B cell (primary cell): ENCODE data around the gene MROH7.

Experiments used
- CTCF ChIP-seq: fragments of 200-600 bp; IDR thresholded peaks from one replicate; pipeline ENCODE4 v1.8.0; 2022; ENCODE audit warnings: antibody characterized with exemption, mild to moderate bottlenecking
- EZH2 ChIP-seq: IDR thresholded peaks from 2 replicates; pipeline ENCODE4 v1.6.1; 2012; ENCODE audit warnings: borderline replicate concordance, low read depth, mild to moderate bottlenecking, moderate library complexity, low read length; ENCODE audit not compliant: insufficient read depth, poor library complexity, severe bottlenecking

DNA sequence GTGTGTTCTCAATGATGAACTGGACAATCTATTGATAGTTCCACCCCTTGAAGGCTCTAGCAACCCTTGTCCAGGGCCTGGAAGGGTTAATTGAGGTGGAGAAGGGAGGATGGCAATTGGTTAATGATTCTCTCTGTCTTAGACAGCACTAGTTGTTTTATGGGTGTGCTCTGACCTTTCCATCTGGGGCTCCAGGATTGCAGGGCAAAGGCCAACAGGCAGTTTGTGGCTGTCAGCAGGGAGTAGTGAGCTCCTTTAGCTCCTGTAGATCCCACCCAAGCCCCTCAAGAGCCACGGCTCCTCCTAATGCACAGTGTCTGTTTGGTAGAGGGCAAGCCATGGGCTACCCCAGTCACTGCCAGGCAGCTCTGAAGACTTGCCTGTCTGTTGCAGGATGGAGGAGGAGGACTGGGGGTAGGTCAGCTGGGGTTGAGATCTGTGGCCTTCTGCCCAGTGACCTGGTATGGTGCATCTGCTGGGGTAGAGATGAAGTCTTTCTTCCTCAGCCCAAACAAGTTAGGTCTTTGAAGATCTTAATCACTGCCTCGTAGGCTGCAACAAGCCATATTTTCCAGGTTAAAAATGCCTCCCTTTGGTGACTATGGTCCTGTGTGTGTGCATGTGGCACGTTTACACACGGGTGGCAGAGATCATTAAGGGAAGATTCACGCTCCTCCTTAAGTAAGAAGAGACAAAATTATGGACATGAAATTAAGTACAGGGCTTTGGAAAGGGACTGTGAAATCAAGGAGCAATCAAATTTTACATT is 7.7 kb downstream of the MROH7 start:
- TF ChIP-seq CTCF (no peak), EZH2 (no peak)
